Panc1 (cell line): Measurements from ENCODE around the gene FKBP5. TPM values are rescaled to one million over a fixed set of nuclear protein-coding genes. Genes with fewer than 3 reads are reported as not detected.

Experiments
- ATAC-seq: fragments of 200-7000 bp; cut with Tn5 transposase; 2 replicates; pipeline ENCODE4 v1.9.1; 2020; ENCODE audit warnings: mild to moderate bottlenecking, moderate library complexity
- BruUV-seq: library from RNA; stranded (reverse); fragments of 400-500 nt; replicated peaks from 2 replicates; lab custom pipeline; 2021; lab: Mats Ljungman, UMichigan
- CTCF ChIA-PET: fragments of 300-600 bp; sonication (Branson Sonifier 250); formaldehyde crosslinking; loops from one replicate; lab custom pipeline; 2022; ENCODE audit warnings: antibody characterized with exemption; lab: Charles Lee
- POLR2A ChIA-PET: fragments of 300-600 bp; sonication (Branson Sonifier 250); formaldehyde crosslinking; loops from one replicate; lab custom pipeline; 2022; ENCODE audit warnings: antibody characterized with exemption; lab: Charles Lee
- DNase-seq: peaks from one replicate; pipeline ENCODE4 v3.0.0-alpha.2; 2010; ENCODE audit warnings: low read depth, low spot score
- H3K27ac ChIP-seq: 2 replicates; pipeline ENCODE4 v1.5.1; 2011; ENCODE audit warnings: mild to moderate bottlenecking, low read length, inconsistent platforms
- H3K27me3 ChIP-seq: fragments of 200-500 bp; sonication (Bioruptor generic); 2 replicates; pipeline ENCODE4 v1.6.0; 2014; ENCODE audit warnings: low read length, inconsistent platforms; ENCODE audit not compliant: control insufficient read depth, insufficient read depth
- H3K36me3 ChIP-seq: fragments of 200-500 bp; sonication (Bioruptor generic); 2 replicates; pipeline ENCODE4 v1.5.1; 2014; ENCODE audit warnings: inconsistent platforms, mild to moderate bottlenecking, low read length, moderate library complexity; ENCODE audit not compliant: control insufficient read depth, insufficient read depth
- H3K4me1 ChIP-seq: 2 replicates; pipeline ENCODE4 v1.5.1; 2011; ENCODE audit warnings: inconsistent platforms, mild to moderate bottlenecking, low read length, moderate library complexity; ENCODE audit not compliant: control insufficient read depth, insufficient read depth
- H3K4me3 ChIP-seq, 2 experiments: 2 replicates each; pipeline ENCODE4 v1.5.1; 2011 to 2012; ENCODE audit warnings: low read depth in 2 of 2, low read length in 2 of 2, mild to moderate bottlenecking in 2 of 2, inconsistent platforms in 1 of 2, moderate library complexity in 1 of 2
- H3K9me3 ChIP-seq: fragments of 200-500 bp; sonication (Bioruptor generic); 2 replicates; pipeline ENCODE4 v1.5.1; 2014; ENCODE audit warnings: low read depth, mild to moderate bottlenecking, inconsistent platforms, low read length, moderate library complexity; ENCODE audit not compliant: control insufficient read depth, insufficient read depth
- CTCF ChIP-seq: fragments of 450-650 bp; IDR thresholded peaks from 2 replicates; pipeline ENCODE4 v1.5.1; 2017; ENCODE audit warnings: mild to moderate bottlenecking
- POLR2AphosphoS5 ChIP-seq: IDR thresholded peaks from 2 replicates; pipeline ENCODE4 v1.6.1; 2012; ENCODE audit warnings: mild to moderate bottlenecking, low read depth, low read length, moderate library complexity
- REST ChIP-seq, 2 experiments: IDR thresholded peaks; 2 replicates each; pipeline ENCODE4 v1.6.1; 2011 to 2012; ENCODE audit warnings: low read depth in 2 of 2, control low read depth in 1 of 2, low read length in 1 of 2, mild to moderate bottlenecking in 1 of 2, moderate library complexity in 1 of 2; ENCODE audit not compliant: insufficient read depth in 1 of 2
- SIN3A ChIP-seq: IDR thresholded peaks from 2 replicates; pipeline ENCODE4 v1.6.1; 2012; ENCODE audit warnings: low read depth, mild to moderate bottlenecking, low read length, moderate library complexity, borderline replicate concordance; ENCODE audit not compliant: insufficient read depth
- TCF7L2 ChIP-seq: IDR thresholded peaks from 2 replicates; pipeline ENCODE4 v1.6.1; 2011; ENCODE audit warnings: mild to moderate bottlenecking, low read depth, low read length, inconsistent platforms
- in situ Hi-C: cut with HindIII; loops from 2 replicates; pipeline ENCODE4 v1.10.0; 2016; ENCODE audit warnings: low sequenced_read_pairs, low pct_unique_long_range_greater_than_20kb
- intact Hi-C: fragments of 100-400 bp; cut with micrococcal nuclease; formaldehyde crosslinking; loops from one replicate; pipeline ENCODE4 v1.10.0; 2022; ENCODE audit not compliant: unreplicated experiment
- total RNA-seq: library from RNA; stranded (reverse); gene quantifications from one replicate; pipeline ENCODE4 v1.2.1, GENCODE V29; 2021; ENCODE audit not compliant: unreplicated experiment

The FKBP5 gene
- total RNA-seq, 1 experiment from 2014 or later, result 25.2 TPM

GRCh38 chr6:35583893-35584688 lies 104.6 kb downstream of the FKBP5 start:
- BruUV-seq, result no TSS peak
- intact Hi-C loops (loop anchor here (1.0 to 2.0 kb wide), 2 partner anchors 101 to 152 kb away; no protein-coding TSS in a partner anchor), in situ Hi-C loops (no loop called here)
- ChIA-PET CTCF (interaction anchor here (0.6 to 1.9 kb wide), 3 partner anchors 62 to 291 kb away, joined by 3 to 6 read pairs (median 5); partner anchors contain the start of gene ARMC12), POLR2A (no interaction called here)
- Histone ChIP-seq H3K27me3 (no peaks in the 10 kb centered on the region), H3K9me3 (no peaks in the 10 kb centered on the region), H3K36me3 (no peaks in the 10 kb centered on the region), H3K4me1 (no peaks in the 10 kb centered on the region), H3K27ac (no peak overlapping the region), H3K4me3 (no peak overlapping the region)
- peak; percentile 87 for ATAC-seq
- TF ChIP-seq POLR2AphosphoS5, result no peak
- TF ChIP-seq CTCF, result peak; percentile 87
- DNase-seq, result peak; percentile 67

- H3K4me3 ChIP-seq, result no peak overlapping the region
- H3K27ac ChIP-seq, result no peak overlapping the region
- no TSS peak for BruUV-seq
- intact Hi-C loops, result no loop called here
- in situ Hi-C loops, result no loop called here
- no peaks in the 10 kb centered on the region for H3K4me1 ChIP-seq
- H3K9me3 ChIP-seq, result no peaks in the 10 kb centered on the region
- ChIA-PET POLR2A (no interaction called here), CTCF (no interaction called here)
- TF ChIP-seq SIN3A (no peak), POLR2AphosphoS5 (no peak), REST (IDR thresholded peaks at IDR 0.05; ENCODE audit: insufficient read depth in 1 of 2, low read depth in 2 of 2, low read length in 1 of 2) (no peak), CTCF (no peak), TCF7L2 (no peak)
- H3K36me3 ChIP-seq, result no peaks in the 10 kb centered on the region
- no peaks in the 10 kb centered on the region for H3K27me3 ChIP-seq
- no peak for DNase-seq
- no peak for ATAC-seq
Measured at GRCh38 chr6:35582315-35582714, 106.4 kb downstream of the FKBP5 start.
